ENCODE results near the gene RNF126. TPM values are rescaled to one million over a fixed set of nuclear protein-coding genes. Genes with fewer than 3 reads are reported as not detected.

The RNF126 gene
- 10 to 100 TPM; 23.3 to 45.8 TPM for total RNA-seq

DNA sequence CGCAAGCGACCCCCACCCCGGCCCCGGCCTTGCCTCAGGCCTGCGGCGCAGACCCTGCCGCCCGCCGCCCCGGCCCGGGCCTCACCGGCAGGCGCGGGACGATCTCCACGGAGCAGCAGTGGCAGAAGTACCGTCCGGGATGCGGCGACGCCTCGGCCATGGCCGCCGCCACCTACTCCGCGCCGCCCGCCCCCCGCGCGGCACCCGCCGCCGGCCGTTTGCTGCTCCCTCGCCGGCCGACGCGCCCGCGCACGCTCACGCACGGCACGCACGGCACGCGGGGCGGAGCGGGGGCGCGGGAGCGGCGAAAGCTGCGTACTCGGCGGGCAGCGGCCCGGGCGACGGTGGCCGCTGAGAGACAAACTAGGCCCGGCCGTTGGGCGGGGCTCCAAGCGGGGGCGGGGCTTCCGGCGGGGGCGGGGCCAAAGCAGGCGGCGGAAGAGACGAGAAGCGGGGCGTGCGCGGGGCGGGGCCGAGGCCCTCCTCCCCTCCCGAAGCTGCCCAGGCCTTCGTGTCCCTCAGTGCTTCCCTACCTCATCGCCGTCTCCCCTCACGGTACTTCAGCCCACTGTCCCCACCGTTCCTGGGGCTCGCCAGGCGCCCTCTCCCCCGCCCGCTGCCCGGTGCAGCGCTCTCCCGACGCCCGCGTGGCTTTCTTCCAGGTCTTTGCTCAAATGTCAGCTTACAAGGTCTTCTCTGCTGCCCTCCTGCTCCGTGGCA is at the start of gene RNF126:
TSS of gene RNF126 (minus strand) at position 253 of the 720 bp plus-strand sequence. CDS start at position 160, 93 bp downstream.
- Histone ChIP-seq H3K4me1 (peaks cover 60% of the 10 kb centered on the region), H3K27me3 (no peaks in the 10 kb centered on the region), H3K36me3 (replicated peaks in 1 of 2; ENCODE audit: insufficient read depth in 1 of 2, low read depth in 2 of 2) (no peaks in the 10 kb centered on the region), H3K4me3 (peak within 1 kb of the TSS; percentile 95 to 98), H3K27ac (peak within 1 kb of the TSS; percentile 87 to 93 (median 89)), H3K9me3 (no peaks in the 10 kb centered on the region)
- 0 to 1% methylated on average over 14 to 70 of the region's 97 CpGs for WGBS, 2 donors
- DNase-seq, result peak; percentile 92 to 95 (median 94)
- intact Hi-C loops (cut with DNase I), result no loop called here
- TF ChIP-seq POLR2A (IDR thresholded peaks at IDR 0.05) (peak; percentile 20 to 75 (median 65)), CTCF (IDR thresholded peaks at IDR 0.05) (peak in 1 of 7 experiments; percentile 6)
- ATAC-seq, result peak; percentile 85

DNA sequence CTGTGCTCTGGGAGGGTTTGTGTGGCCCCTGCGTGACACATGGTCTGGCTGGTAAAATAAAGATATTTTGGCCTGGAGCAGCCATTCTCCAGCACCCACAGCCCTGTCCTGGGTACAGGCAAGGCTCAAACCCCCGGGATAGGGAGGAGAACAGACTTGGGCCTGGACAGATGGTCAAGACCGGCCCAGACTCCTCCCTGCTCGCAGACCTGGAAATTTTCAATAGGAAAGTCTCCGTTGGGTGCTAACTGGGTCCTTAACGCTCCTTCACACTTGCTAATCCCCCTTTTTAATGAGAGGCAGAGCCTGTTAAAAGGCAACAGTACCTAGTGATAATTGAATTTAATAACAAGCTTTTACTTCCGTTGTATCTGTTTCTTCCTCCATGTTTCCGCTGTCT is 48.2 kb upstream of the RNF126 start:
- 68 to 69% methylated on average over 8 of the region's 8 CpGs for WGBS, 2 donors
- H3K4me1 ChIP-seq, result peaks cover 17% of the 10 kb centered on the region
- ATAC-seq, result no peak

DNA sequence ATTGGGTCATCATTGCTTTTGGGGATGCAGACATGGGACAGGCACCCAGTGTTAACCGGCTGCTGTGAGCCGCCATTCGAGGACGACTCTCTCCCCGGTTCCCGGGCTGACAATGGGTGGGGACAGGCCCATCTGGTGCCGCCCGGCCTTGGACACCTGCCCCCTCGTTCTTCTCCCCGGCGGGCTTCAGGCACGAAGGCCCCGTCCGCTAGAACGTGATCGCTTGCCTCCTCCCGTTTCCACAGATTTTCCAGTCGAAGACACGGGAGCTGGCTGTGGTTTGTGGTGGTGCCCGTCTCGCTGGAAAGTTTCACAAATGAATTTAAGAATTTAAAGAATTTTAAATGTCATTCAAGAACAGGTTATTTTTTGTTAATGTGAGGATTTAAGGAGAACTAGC is 47.8 kb upstream of the RNF126 start:
- ATAC-seq (no peak), DNase-seq (no peak)
- WGBS, 2 donors, result 66 to 67% methylated on average over 15 to 20 of the region's 21 CpGs
- H3K36me3 ChIP-seq (replicated peaks in 1 of 2; ENCODE audit: insufficient read depth in 1 of 2, low read depth in 2 of 2), result no peaks in the 10 kb centered on the region
- H3K27me3 ChIP-seq, result peaks cover 0 to 10% of the 10 kb centered on the region in 2 donors
- peaks cover 0 to 6% (median 0%) of the 10 kb centered on the region in 3 donors for H3K9me3 ChIP-seq
- peaks cover 17% of the 10 kb centered on the region for H3K4me1 ChIP-seq
- no peak overlapping the region for H3K27ac ChIP-seq
- intact Hi-C loops (cut with DNase I), result no loop called here
- H3K4me3 ChIP-seq, result no peak overlapping the region
- TF ChIP-seq CTCF (IDR thresholded peaks at IDR 0.05) (no peak), POLR2A (IDR thresholded peaks at IDR 0.05) (no peak)

More for the DNA sequence above, 48.2 kb upstream of the RNF126 start:
- no peak overlapping the region for H3K27ac ChIP-seq
- H3K36me3 ChIP-seq (replicated peaks in 1 of 2; ENCODE audit: insufficient read depth in 1 of 2, low read depth in 2 of 2), result no peaks in the 10 kb centered on the region
- no peak overlapping the region for H3K4me3 ChIP-seq
- DNase-seq, result no peak
- peaks cover 0 to 6% (median 0%) of the 10 kb centered on the region in 3 donors for H3K9me3 ChIP-seq
- peaks cover 0 to 10% of the 10 kb centered on the region in 2 donors for H3K27me3 ChIP-seq
- intact Hi-C loops (cut with DNase I), result no loop called here
- no peak for TF ChIP-seq CTCF (IDR thresholded peaks at IDR 0.05)
- TF ChIP-seq POLR2A (IDR thresholded peaks at IDR 0.05), result no peak

DNA sequence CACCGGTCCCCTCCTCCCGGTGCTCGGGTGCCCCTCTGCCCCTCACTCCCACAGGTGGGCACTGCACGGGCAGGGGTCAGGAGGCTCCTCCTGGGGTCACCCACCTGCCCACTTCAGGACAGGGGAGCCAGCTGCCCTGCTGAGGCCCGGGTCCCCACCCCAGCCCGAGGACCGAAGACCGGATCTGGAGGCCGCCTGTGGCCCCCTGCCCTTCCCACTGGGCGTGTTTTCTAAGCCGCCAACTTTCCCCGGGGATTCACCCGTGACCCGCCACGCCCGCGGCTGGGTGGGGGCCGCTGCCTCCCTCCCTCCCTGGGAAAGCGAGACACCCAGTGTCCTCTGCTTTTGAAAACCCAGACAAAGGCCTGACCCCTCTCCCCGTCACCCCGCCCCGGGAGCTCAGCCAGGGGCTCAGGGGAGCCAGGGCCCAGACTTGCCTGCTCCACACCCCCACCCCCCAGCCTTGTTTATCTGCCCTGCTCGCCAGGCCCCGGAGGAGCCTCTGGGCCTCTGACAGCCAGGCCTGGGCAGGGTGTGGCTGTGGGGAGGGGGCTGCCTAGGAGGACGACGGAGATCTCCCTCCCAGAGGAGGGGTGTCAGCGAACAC is 47.1 kb upstream of the RNF126 start:
- intact Hi-C loops (cut with DNase I), result no loop called here
- TF ChIP-seq POLR2A (IDR thresholded peaks at IDR 0.05), result no peak
- no peak for TF ChIP-seq CTCF (IDR thresholded peaks at IDR 0.05)

More for the DNA sequence above, 47.1 kb upstream of the RNF126 start:
- no peaks in the 10 kb centered on the region for H3K9me3 ChIP-seq
- H3K27me3 ChIP-seq, result peaks cover 0 to 10% of the 10 kb centered on the region in 2 donors
- no peaks in the 10 kb centered on the region for H3K36me3 ChIP-seq (replicated peaks in 1 of 2; ENCODE audit: insufficient read depth in 1 of 2, low read depth in 2 of 2)
- H3K4me3 ChIP-seq, result no peak overlapping the region
- ATAC-seq, result no peak
- no peak for DNase-seq
- H3K27ac ChIP-seq, result no peak overlapping the region
- 32 to 42% methylated on average over 14 to 22 of the region's 27 CpGs for WGBS, 2 donors
- H3K4me1 ChIP-seq, result peaks cover 17% of the 10 kb centered on the region

All from body of pancreas (tissue), 4 donors.